GM21723 (cell line): ENCODE measurements around the gene CDS2.

Experiments used
- ATAC-seq: cut with Tn5 transposase; IDR thresholded peaks from one replicate; pipeline ENCODE4 v1.9.1; 2021; ENCODE audit warnings: mild to moderate bottlenecking, moderate library complexity; ENCODE audit not compliant: unreplicated experiment

Gene CDS2

DNA sequence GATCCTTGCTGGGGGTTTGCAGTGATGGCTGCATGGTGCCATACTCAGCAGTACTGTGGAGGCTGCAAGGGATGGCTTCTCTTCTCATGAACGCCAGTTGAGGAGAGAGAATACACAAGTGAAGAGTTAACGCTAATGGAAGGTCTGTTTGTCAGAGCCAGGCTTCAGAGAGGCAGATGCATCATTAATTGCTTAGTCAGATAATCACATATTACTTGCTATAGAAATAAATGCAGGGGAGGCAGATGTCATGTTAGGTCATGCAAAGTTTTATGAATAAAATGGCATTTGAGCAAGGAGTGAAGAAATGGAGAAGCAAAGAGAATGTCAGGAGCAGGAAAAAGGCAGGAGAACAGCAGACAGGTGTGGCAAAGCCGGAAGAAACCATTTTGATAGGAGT lies 51.2 kb downstream of the CDS2 start:
- no peak for ATAC-seq

DNA sequence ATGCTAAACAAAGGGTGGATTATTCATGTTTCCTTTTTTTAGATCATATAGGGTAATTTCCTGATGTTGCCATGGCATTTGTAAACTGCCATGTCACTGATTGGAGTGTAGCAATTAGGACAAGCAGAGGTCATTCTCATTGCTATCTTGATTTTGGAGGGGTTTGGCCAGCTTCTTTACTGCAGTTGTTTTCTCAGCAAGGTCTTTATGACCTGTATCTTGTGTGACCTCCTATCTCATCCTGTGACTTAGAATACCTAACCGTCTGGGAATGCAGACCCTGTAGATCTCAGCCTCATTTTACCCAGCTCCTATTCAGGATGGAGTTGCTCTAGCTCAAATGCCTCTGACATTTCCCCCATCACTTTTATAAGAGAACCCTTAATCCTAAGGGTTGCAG lies 53.6 kb downstream of the CDS2 start:
- ATAC-seq, result no peak

DNA sequence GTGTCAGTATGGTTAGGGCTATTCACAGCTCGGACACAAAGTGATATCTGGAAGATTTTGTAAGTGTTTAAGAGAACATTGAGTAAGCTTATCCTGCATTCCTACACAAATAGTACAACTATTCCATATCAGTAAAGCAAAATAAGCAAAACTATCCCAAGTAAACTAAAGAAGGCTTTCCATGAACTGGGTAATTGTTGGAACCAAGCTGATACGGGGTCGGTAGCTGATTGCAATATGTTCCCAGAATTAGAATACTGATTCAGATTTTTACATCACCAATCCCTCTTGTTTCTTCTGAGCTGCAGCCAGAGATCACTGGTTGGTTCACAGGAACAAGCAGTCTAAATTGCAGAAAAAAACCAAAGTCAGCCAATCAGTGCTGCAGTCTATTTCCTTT lies 54.1 kb downstream of the CDS2 start:
- no peak for ATAC-seq

DNA sequence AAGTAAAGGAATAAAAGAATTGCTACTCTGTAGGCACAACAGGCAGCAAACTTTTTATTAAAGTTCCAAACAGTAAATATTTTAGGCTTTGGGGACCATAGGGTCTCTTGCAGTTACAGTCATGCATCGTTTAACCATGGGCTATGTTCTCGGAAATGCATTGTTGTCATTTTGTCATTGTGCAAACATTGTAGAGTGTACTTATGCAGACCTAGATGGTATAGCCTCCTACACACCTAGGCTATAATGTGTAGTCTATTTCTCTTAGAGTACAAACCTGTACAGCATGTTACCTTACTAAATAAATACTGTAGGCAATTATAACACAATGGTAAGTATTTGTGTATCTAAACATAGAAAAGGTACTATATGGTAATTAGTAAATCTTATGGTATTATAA lies 54.7 kb downstream of the CDS2 start:
- ATAC-seq, result no peak

DNA sequence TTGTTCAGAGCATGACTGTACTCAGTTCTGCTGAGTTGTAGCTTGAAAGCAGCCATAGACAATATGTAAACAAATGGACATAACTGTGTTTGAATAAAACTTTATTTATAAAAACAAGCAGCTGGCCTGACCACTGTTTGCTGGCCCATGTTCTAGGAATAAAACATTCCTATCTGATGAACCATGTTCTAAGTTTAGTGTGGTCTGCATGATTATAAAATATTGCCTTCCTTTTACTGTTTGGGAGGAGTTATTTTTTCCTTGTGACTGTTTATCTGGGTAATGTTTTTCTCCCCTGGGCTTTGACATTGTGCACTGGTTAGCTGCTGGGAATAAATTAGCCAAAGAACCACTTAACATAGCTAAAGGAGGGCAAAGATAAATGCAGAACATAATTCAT lies 55.1 kb downstream of the CDS2 start:
- no peak for ATAC-seq

DNA sequence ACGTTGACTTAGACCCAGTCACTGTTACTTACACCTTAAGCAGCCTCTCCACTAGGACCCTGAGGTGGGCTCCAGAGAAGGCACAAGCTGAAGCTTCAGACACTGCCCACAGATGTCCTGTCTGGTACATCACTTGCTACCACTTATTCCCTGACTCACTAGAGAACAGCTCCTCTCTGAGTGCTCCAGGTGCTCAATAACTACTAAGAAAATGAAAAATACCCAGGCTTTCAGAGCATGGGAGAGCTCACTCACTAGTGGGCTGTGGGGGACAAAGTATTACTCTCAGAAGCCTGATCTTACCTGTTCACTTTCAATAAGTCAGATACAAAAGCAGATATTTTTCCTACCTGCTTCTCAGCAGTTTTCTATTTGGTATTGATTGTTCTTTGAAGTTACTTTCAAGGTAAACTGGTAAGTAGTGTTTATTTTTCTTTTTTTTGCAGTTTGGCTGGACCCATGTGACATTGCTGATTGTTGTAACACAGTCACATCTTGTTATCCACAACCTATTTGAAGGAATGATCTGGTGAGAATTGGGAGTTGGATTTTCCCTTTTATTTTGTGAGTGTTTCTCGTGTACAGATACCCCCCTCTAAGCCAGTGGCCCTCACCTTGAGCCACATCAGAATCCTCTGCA lies 55.9 kb downstream of the CDS2 start:
- no peak for ATAC-seq

DNA sequence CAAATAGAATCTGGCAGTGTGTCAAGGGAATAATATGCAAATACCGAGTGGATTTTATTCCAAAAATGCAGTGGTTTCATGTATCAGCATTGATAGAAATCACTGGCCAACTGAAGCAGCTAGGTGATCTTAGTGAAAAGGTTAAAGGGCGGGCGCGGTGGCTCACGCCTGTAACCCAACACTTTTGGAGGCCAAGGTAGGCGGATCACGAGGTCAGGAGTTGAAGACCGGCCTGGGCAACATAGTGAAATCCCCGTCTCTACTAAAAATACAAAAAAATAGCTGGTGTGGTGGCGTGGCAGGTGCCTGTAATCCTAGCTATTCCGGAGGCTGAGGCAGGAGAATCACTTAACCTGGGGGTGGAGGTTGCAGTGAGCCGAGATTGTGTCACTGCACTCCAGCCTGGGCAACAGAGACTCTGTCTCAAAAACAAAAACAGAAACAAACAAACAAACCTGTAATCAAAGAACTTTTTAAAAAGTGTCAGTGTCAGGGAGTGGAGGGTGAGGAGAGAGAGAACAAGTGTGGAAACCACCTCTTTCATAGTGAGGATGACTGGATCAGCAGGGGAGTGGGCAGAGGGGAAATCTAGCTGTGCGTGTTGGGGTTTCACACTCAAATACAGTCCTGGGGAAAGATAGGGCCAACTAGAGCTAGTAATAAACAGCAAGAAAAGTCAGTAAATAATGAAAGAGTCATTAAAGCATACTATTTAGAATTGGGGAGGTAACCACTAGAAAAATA lies 57.1 kb downstream of the CDS2 start:
- no peak for ATAC-seq

DNA sequence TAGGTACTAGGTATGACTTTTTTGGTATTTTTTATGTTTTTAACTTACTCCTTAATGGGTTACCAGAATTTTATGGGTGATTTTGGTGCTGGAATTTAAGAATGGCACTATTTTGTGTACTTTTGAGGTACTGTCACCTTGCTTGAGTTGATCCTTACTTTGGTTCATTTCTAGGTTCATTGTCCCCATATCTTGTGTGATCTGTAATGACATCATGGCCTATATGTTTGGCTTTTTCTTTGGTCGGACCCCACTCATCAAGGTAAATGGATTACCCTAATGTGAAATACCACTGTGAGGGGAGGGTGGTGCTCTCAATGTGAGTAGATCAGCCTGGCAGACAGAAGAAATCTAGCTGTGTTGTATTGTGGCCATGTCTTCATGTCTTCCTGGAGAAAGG lies 57.9 kb downstream of the CDS2 start:
- no peak for ATAC-seq

DNA sequence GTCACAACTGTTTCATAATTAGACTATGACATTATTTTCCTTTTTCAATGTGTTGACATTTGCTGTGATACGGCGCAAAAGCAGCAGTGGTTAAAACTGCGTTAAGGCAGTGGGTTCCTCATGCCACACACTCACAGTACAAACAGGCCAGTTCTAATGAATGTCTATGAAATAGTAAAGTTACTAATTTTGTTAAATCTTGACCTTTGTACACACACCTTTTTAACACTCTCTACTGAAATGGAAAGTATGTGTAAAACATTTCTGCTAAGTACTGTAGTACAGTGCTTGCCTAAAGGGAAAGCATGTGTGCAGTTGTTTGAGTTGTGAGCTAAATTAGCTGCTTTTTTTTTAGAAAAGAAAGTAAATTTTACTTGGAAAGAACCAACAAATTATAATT lies 60.3 kb downstream of the CDS2 start:
- no peak for ATAC-seq

DNA sequence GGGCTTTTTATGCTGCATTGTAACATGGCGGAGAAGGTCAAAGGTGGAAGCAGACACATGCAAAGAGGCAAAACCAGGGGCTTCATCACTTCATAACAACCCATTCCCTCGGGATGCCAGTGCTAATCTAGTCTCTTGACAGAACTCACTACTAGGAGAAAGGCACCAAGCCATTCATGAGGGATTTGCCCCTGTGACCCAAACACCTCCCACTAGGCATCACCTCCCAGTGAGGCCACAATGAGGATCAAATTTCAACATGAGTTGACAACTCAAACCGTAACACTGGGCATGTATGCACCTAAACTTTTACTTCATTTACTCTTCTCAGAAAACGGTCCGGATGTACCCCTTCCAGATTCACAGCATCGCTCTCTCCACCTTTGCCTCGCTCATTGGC lies 61.9 kb downstream of the CDS2 start:
- ATAC-seq, result no peak

DNA sequence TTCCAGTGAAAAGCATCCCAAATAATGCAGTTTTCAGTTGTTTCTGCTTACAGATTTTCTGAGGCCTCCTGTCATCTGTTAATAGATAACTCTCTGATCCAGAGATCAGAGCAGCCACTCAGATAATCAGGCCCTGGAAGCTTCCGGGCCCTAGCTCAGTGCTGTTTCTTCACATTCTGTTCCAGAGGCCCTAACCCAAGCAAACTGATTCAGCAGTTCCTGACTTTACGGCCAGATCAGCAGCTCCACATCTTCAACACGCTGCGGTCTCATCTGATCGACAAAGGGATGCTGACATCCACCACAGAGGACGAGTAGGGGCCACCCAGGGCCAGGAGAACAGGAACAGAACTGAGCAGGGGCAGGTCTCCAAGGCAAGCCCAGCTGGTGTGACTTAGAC lies 63.1 kb downstream of the CDS2 start:
- no peak for ATAC-seq

DNA sequence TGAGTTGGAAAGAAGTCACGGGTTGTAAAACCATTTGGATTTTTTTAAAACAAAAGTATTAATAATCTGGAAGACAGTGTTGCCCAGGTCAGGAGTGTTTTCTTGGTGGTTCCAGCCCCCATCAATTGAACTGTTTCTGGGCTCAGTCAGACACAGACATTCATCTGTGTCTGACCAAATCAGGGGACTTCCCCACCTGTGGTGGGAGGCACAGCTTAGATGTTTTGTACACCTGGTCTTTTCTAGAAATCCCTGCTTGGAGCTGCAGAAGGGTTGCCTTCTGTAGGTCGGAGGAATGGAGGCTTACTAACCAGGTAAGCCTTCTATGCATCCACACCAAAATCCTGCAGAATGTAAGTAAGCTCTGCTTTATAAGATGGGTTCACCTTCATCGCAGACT lies 63.6 kb downstream of the CDS2 start:
- ATAC-seq, result no peak

DNA sequence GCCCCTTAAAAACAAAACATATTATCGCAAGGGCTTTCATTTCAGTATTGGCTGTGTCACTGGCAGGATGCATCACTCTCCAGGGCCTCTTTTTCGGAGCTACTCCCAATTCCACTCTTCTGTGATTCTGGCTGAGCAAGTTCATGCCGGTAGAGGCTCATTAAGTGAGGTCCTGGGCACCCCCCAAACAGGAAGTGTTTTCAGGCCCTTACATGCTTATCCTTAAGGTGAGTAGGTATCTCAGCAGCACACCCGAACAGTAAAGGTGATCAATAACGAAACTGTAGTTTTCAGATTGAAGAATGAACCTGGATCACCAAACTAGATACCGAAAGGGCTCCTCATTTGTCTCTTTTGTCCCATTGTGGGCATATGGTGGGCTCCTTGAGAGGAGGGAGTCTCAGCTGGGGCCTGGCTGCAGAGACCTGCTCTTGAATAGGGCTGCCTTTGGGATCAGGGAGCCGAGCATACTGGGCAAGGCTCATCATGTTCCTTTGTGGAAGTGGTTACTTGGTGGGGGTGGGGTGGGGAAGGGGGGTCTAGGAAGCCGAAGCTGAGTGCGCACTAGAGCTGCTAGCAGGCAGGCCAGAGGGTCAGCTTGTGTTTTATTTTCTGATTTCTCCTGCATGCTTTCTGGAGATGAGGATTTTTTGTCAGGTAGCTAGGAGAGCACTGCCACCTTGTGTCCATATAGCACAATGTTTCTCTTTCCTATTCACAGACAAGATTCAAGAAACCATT lies 65.2 kb downstream of the CDS2 start:
- ATAC-seq, result peak; percentile 71

DNA sequence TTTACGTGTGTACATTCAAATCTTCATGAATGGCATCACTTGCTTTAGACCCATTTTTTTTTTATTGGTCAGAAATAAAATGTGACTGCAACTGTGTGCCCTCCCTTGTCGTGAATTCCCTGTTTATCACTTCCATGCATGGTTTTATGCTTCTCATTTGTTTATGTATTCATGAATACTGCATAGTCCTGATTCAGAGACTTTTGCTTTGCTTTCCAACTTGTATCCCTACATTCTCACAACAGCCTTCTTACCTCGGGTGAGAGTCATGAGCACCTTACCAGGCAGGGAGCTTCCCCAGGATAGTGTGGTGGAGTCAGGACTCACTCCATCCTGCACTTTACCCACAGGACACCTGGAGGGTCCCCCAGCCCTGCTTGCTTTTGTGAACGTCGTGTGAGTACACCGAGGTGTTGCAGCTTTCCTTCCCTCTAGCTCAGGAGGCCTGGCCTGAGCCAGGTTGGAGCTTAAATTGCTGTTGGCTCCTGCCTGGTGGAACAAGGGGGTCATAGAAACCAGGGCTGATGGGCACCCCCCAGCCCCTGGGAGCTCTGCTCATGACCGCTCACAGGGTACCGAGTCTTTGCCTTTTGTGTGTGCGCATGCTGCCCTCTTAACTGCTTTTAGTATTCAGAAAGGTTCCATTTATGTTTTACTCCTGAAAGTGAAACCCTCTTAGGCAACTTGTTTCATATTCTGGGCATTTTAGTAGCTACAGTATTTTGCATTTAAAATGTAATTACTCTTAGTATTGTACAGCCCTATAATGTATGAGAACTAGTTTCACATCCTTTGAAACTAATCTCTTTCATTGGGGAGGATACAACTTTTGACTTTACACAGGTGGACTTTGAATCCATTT lies 66.0 kb downstream of the CDS2 start:
- ATAC-seq, result no peak

DNA sequence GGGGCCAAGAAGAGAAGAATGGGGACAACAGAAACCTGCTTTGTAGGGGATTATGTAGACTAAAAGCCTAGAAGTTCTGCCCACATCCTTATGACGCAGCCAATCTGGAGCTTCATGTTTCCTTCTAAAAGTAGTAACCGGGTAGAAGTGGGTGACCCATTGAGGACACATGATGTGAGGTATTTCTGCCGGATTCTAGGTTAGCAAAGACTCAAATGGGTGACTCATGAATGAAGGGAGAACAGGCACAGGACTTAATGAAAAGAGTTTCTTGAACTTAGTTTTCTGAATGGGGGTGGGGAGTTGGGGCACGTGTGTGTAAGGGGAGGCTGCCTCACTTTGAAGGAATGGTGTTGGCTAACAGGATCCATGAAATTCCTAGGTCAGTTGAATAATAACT lies 68.8 kb downstream of the CDS2 start:
- no peak for ATAC-seq

DNA sequence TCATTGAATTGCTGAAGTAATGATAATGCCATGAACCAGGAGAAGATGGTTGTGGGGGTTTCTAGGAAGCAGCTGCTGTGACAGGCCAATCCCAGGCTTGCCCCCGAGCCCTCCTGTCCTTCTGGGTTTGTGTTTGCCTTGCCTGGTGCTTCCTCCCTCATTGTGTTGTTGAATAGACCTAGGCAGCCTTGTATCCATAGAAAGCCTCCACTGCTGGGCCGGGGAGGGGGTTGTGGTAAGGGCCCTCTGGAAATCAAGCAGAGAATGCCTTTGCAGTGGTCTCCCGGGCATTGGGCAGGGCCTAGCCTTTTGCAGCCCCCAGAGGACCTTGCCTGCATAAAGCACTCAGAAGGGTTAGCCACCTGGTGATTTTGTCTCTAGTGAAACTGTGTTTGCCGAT lies 69.3 kb downstream of the CDS2 start:
- no peak for ATAC-seq

DNA sequence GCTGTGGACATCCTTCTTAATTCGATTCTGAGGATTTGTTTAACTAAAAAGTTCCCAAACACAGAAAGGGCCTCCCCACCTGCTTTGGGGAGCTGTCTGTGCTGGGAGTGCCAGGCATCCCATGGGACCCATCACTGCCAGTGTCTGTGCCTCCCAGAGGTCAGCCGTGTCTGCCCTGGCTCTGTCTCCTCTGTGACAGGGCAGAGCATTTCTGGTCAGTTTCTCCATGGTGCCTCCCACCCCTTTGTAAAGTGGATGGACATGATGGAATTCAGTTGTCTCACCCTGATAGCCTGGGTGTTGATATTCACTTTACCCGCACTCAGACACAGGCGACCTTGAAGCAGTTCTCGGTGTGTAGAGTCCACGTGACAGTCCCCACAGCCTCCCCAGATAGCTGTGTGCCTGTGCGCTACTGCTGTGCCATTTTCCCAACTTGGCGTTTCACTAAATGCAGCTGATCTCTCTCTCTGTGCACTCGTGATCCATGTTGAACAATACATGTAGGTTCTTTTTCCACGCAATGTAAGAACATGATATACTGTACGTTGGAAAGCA lies 70.5 kb downstream of the CDS2 start:
- no peak for ATAC-seq

DNA sequence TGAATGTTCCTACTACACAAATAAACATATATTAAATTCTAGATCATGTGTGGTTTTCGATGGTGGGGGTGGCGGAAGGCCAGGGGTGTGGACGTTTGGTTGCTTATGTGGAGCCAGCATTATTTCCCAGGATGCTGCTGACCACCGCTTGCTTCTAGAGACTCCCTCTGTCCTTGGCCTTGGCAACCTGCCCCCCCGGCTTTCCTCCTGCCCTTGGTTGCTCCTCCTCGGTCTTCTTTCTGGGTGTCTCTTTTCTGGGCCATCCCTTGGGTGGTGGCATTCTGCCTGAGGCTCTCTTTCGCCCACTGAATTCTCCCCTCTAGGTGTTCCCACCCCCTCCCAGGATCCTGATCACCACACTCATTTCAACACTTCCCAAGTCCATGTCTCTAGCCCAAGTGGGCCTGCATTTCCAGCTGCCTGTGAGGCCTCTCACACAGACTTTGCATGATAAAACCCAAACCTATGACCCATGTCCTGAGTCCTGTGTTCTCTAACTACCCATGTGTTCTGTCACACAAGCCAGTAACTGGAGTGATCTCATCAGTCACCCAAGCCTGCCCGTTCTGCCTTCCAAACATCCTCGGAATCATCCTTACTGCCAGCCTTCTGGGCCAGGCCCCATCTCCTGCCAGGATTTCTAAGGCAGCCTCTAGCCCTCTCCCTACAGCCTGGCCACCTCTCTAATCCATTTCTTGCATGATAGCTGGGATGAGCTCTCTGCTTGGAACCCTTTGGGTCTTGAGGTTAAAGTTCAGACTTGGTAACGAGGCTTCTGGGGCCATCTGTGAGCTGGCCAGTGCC lies 71.2 kb downstream of the CDS2 start:
- ATAC-seq, result no peak

DNA sequence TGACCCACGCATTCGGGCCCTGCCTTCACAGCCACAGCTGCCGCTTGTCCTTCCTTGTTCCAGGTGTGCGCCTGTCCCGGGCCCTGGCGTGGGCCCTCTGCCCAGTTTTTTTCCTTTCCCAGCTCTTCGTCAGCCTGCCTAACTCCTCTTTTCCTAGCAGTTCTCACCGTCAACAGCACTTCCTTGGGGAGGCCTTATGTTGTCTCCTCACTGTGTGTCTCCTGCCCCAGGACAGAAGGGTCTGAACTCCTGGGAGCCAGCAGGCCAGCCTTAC lies 71.8 kb downstream of the CDS2 start:
- ATAC-seq, result no peak

DNA sequence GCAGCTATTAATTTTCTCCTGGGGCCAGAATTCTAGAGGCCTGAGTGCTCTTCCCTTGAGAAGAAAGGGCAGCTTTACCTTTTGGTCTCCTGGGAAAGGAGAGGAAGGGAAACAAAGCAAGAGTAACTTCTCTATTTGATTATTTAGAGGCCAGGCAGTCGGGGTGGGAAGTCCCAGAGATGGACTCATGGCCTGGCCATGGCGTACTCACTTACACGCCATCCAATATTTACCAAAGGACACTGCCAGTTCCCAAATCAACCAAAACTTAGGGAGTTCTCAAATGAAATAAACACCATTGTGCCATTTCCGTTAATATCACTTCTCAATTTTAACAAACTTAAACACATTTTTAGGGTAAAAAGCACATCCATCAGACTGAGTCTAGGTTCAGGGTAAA lies 76.6 kb downstream of the CDS2 start:
- ATAC-seq, result no peak
